MM.1S (cell line): ENCODE measurements around the gene PPP1R15B.

Experiments used
- DNase-seq: peaks from one replicate; pipeline ENCODE4 v3.0.0-alpha.2; 2015
- H2AFZ ChIP-seq: fragments of 300-600 bp; sonication (generic); 2 replicates; pipeline ENCODE4 v1.6.0; 2016; ENCODE audit warnings: antibody characterized with exemption, low read length
- H3F3A ChIP-seq: fragments of 300-600 bp; sonication (generic); 2 replicates; pipeline ENCODE4 v1.6.1; 2016; ENCODE audit warnings: mild to moderate bottlenecking, antibody characterized with exemption, low read length, moderate library complexity, mixed read lengths; ENCODE audit not compliant: insufficient read depth
- H3K27ac ChIP-seq: fragments of 300-600 bp; sonication (generic); 2 replicates; pipeline ENCODE4 v1.5.1; 2016; ENCODE audit warnings: mild to moderate bottlenecking, low read length
- H3K27me3 ChIP-seq: fragments of 300-600 bp; sonication (generic); replicated peaks from 2 replicates; pipeline ENCODE4 v1.6.0; 2016; ENCODE audit warnings: low read length; ENCODE audit not compliant: insufficient read depth
- H3K36me3 ChIP-seq: fragments of 300-600 bp; sonication (generic); replicated peaks from 2 replicates; pipeline ENCODE4 v1.6.1; 2016; ENCODE audit warnings: mild to moderate bottlenecking, low read length, mixed read lengths; ENCODE audit not compliant: insufficient read depth
- H3K4me1 ChIP-seq: fragments of 300-600 bp; sonication (generic); 2 replicates; pipeline ENCODE4 v1.6.1; 2016; ENCODE audit warnings: low read length, mixed read lengths
- H3K4me2 ChIP-seq: fragments of 300-600 bp; sonication (generic); 2 replicates; pipeline ENCODE4 v1.6.0; 2016; ENCODE audit warnings: low read depth, low read length
- H3K4me3 ChIP-seq: fragments of 300-600 bp; sonication (generic); 2 replicates; pipeline ENCODE4 v1.5.1; 2016; ENCODE audit warnings: low read length, mixed read lengths
- H3K79me2 ChIP-seq: fragments of 300-600 bp; sonication (generic); 2 replicates; pipeline ENCODE4 v1.6.1; 2016; ENCODE audit warnings: mixed run types, low read length, mixed read lengths
- H3K9ac ChIP-seq: fragments of 300-600 bp; sonication (generic); 2 replicates; pipeline ENCODE4 v1.6.1; 2016; ENCODE audit warnings: low read length, mixed read lengths
- H3K9me2 ChIP-seq: fragments of 300-600 bp; sonication (generic); replicated peaks from 2 replicates; pipeline ENCODE4 v1.6.1; 2016; ENCODE audit warnings: mild to moderate bottlenecking, low read length, mixed read lengths; ENCODE audit not compliant: insufficient read depth
- H3K9me3 ChIP-seq: fragments of 300-600 bp; sonication (generic); replicated peaks from 2 replicates; pipeline ENCODE4 v1.6.1; 2016; ENCODE audit warnings: mild to moderate bottlenecking, low read length, mixed read lengths; ENCODE audit not compliant: insufficient read depth
- H4K20me1 ChIP-seq: fragments of 300-600 bp; sonication (generic); 2 replicates; pipeline ENCODE4 v1.6.1; 2016; ENCODE audit warnings: mild to moderate bottlenecking, low read length, moderate library complexity, mixed read lengths; ENCODE audit not compliant: insufficient read depth
- CTCF ChIP-seq: fragments of 300-600 bp; sonication (generic); IDR thresholded peaks from 2 replicates; pipeline ENCODE4 v1.5.1; 2016; ENCODE audit warnings: antibody characterized with exemption, low read length, mixed read lengths
- EZH2 ChIP-seq: fragments of 300-600 bp; sonication (generic); optimal IDR thresholded peaks from 2 replicates; pipeline ENCODE3; 2017; ENCODE audit warnings: low read depth, mild to moderate bottlenecking, antibody characterized with exemption, low read length, mixed read lengths
- EZH2phosphoT487 ChIP-seq: fragments of 300-600 bp; sonication (generic); IDR thresholded peaks from 2 replicates; pipeline ENCODE4 v1.6.1; 2018; ENCODE audit warnings: antibody characterized with exemption, low read length

Gene PPP1R15B

GRCh38 chr1:204359131-204359473, 52.5 kb downstream of the PPP1R15B start:
- Histone ChIP-seq H3K79me2 (no peaks in the 10 kb centered on the region), H3K27ac (no peak overlapping the region), H3K36me3 (no peaks in the 10 kb centered on the region), H3K4me1 (no peaks in the 10 kb centered on the region), H3K9me3 (no peaks in the 10 kb centered on the region), H3F3A (no peaks in the 10 kb centered on the region), H3K9me2 (no peaks in the 10 kb centered on the region), H3K4me2 (no peak overlapping the region), H2AFZ (no peak overlapping the region), H3K9ac (no peak overlapping the region), H3K27me3 (peaks cover 13% of the 10 kb centered on the region), H4K20me1 (no peaks in the 10 kb centered on the region), H3K4me3 (no peak overlapping the region)
- TF ChIP-seq CTCF (no peak), EZH2phosphoT487 (no peak), EZH2 (no peak)
- DNase-seq: no peak

DNA sequence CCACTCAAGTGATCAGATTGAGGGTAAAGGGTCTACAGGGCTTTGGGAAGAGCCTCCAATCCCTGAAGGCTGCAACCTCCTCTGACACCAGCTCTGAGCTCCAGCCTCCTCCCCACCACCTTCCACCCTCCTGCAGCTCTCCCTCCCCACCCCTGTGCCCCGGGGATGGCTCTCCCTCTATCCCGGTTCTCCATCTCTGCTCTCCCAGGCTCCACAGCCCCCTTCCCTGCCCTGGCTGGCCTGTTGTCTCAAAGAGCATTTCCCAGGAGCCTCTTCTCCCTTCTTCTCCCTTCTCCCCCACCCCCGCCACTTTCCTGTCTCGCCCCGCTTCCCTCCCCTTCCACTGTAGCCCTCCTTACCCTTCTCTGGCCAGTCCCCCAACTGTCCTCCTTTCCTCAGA, 53.0 kb downstream of the PPP1R15B start:
- TF ChIP-seq CTCF: no peak
- TF ChIP-seq EZH2: no peak
- no peak for TF ChIP-seq EZH2phosphoT487
- Histone ChIP-seq H3K27ac (no peak overlapping the region), H3K9ac (no peak overlapping the region), H3K27me3 (peaks cover 13% of the 10 kb centered on the region), H3K79me2 (no peaks in the 10 kb centered on the region), H3K4me1 (no peaks in the 10 kb centered on the region), H3K4me3 (no peak overlapping the region), H4K20me1 (no peaks in the 10 kb centered on the region), H3K4me2 (no peak overlapping the region), H3F3A (no peaks in the 10 kb centered on the region), H3K9me2 (no peaks in the 10 kb centered on the region), H3K36me3 (no peaks in the 10 kb centered on the region), H2AFZ (no peak overlapping the region), H3K9me3 (no peaks in the 10 kb centered on the region)
- DNase-seq: no peak

DNA sequence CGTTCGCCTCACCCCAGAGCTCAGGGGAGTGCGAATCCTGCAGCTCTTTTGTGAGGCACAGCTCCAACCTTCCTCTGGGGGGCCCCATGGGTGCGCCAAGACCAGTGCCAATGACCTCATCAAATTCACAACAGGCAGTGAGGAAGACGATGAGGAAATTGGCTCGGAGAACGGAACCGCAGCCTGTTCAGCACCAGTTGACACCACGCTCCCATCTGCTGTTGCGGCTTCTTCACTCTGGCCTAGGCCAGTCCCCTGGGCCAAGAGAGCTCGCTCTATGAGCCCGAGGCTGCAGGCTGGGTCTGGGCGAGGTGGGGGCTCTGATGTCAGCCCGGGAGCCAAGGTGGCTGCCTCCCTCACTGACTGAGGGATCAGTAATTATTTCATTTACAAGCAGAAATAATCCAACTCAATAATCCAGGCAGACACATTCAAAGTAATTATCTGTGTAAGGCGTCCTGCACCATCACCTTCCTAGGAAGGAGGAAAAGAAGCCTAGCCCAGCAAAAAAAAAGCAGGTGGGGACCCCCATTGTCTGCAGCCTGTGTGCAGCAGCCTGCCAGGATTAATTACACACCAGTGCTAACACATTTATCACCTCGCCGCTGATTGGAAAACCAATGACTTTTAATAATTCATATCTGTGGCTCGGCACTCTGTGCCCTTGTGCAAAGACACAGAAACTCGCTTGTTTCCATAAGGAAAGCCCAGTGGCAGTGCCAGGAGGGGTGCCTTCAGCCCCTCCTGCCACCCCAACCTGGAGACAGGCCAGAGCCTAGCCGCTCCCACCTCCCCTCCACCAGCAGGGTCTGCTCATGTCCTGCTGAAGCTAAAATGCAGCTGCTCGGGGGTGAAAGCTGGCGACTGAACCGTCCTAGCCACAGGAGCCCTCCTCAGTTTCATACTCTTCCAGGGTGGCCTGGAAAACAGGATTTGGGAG, 53.8 kb downstream of the PPP1R15B start:
- no peak overlapping the region for H3K9ac ChIP-seq
- no peaks in the 10 kb centered on the region for H3K9me3 ChIP-seq
- DNase-seq: no peak
- no peak overlapping the region for H3K4me2 ChIP-seq
- TF ChIP-seq EZH2 (no peak), CTCF (no peak), EZH2phosphoT487 (no peak)
- no peak overlapping the region for H3K4me3 ChIP-seq
- no peak overlapping the region for H2AFZ ChIP-seq
- H3K36me3 ChIP-seq: no peaks in the 10 kb centered on the region
- no peaks in the 10 kb centered on the region for H3F3A ChIP-seq
- H3K27ac ChIP-seq: no peak overlapping the region
- no peaks in the 10 kb centered on the region for H3K4me1 ChIP-seq
- H3K9me2 ChIP-seq: no peaks in the 10 kb centered on the region
- peaks cover 13% of the 10 kb centered on the region for H3K27me3 ChIP-seq
- H4K20me1 ChIP-seq: no peaks in the 10 kb centered on the region
- no peaks in the 10 kb centered on the region for H3K79me2 ChIP-seq
